ENCODE measurements around the gene TSPAN9. TPM values are rescaled to one million over a fixed set of nuclear protein-coding genes. Genes with fewer than 3 reads are reported as not detected.

TSPAN9 gene
- total RNA-seq, 1 donor from 2014 or later = 23.8 TPM

DNA sequence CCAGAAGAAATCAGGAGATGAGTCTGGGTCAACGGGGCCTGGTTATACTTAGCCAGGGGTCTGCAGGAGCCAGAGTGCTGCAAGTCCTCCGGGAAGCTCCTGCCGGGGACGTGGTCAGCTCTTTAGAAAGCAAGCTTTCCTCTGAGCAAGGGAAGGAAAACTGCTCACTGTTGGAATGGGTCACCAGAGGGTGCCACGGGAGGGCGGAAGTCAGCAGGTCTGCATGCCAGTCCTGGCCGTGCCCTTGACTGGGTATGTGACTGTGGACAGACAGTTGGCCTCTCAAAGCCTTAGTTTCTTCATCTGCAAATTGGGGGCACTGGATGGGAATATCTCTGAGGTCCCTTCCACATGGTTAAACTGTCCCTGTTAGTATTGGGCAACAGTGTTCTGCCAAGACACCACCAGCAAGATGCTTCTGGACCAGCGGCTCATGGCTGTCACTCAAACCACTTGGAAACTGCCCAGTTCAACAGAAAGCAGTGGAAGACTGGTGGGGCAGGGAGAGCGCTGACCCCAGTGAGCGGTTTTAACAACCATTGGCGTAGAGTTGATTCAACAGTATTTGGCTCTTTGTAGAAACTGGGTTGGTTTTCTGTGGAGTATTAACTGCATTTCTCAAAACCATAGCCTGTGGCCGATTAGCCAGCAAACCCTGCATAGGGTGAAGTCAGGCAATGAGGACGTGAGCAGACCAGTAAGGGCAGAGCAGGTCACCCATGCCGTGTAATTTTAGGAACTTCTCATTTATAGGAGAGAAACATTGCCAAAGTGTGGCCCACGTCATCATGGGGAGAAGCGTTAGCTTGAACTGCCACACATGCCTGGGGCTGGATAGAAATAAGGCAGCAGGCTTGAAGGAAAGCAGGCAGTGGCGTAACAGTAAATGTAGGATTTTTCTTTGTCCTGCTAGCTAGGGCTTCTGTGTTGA lies 249.9 kb downstream of the TSPAN9 start:
- Mint-ChIP-seq H3K4me3 (no peak overlapping the region), H3K27ac (ENCODE audit: unreplicated experiment) (no peak overlapping the region), H3K4me1 (no peaks in the 10 kb centered on the region), H3K36me3 (ENCODE audit: low read depth) (no peaks in the 10 kb centered on the region), H3K27me3 (ENCODE audit: low read depth) (no peaks in the 10 kb centered on the region), H3K9me3 (no peaks in the 10 kb centered on the region)
- TF ChIP-seq, protein P1, sequence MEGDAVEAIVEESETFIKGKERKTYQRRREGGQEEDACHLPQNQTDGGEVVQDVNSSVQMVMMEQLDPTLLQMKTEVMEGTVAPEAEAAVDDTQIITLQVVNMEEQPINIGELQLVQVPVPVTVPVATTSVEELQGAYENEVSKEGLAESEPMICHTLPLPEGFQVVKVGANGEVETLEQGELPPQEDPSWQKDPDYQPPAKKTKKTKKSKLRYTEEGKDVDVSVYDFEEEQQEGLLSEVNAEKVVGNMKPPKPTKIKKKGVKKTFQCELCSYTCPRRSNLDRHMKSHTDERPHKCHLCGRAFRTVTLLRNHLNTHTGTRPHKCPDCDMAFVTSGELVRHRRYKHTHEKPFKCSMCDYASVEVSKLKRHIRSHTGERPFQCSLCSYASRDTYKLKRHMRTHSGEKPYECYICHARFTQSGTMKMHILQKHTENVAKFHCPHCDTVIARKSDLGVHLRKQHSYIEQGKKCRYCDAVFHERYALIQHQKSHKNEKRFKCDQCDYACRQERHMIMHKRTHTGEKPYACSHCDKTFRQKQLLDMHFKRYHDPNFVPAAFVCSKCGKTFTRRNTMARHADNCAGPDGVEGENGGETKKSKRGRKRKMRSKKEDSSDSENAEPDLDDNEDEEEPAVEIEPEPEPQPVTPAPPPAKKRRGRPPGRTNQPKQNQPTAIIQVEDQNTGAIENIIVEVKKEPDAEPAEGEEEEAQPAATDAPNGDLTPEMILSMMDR (conservative IDR thresholded peaks at IDR 0.05) = no peak
- DNase-seq (ENCODE audit: low read depth, low spot score) = no peak

DNA sequence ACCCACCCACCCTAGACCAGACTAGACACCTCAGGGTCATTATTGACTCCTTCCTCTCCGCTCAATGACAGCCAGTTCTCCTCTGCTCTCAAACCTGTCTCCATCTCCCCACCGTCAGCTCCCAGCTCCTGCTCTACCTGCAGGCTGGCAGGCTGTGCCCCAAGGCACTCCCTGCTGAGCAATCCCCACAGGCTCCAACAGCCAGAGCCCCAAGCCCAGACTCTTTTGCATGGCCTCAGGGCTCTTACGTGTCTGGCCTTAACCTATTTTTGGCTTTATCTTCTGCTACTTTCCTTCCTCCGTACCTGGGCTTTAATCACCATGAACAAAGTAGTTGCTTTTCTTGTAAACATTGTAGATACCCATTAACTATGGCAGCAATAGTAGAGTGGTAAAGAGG lies 250.9 kb downstream of the TSPAN9 start:
- Mint-ChIP-seq H3K27ac (ENCODE audit: unreplicated experiment) (no peak overlapping the region), H3K4me3 (no peak overlapping the region), H3K36me3 (ENCODE audit: low read depth) (no peaks in the 10 kb centered on the region), H3K9me3 (no peaks in the 10 kb centered on the region), H3K4me1 (peaks cover under 1% of the 10 kb centered on the region), H3K27me3 (ENCODE audit: low read depth) (no peaks in the 10 kb centered on the region)
- TF ChIP-seq, protein P1 (conservative IDR thresholded peaks at IDR 0.05) = no peak
- DNase-seq (ENCODE audit: low read depth, low spot score) = no peak

DNA sequence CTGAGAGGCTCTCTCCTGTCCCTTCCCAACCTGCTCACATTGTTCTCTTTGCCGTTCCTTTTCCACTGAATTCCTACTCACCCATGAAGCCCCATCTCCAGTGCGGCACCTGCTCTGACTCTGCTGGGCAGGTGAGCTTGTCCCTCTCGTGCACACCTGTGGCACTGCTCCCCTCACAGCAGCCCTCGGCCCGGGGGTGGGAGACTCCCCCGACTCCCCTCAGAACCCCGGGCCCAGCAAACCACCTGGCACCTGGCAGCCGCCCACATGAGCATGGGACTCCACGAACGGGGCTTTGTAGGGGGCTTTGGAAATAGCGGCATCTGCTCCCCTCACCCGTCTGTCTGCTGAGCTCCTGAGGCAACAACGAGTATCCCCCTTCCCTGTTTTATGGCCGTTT lies 251.4 kb downstream of the TSPAN9 start:
- H3K4me1 Mint-ChIP-seq = peaks cover 6% of the 10 kb centered on the region
- no peaks in the 10 kb centered on the region for H3K9me3 Mint-ChIP-seq
- H3K27me3 Mint-ChIP-seq (ENCODE audit: low read depth) = no peaks in the 10 kb centered on the region
- H3K27ac Mint-ChIP-seq (ENCODE audit: unreplicated experiment) = no peak overlapping the region
- no peak overlapping the region for H3K4me3 Mint-ChIP-seq
- no peak for DNase-seq (ENCODE audit: low read depth, low spot score)
- H3K36me3 Mint-ChIP-seq (ENCODE audit: low read depth) = no peaks in the 10 kb centered on the region
- TF ChIP-seq, protein P1 (conservative IDR thresholded peaks at IDR 0.05) = no peak

- no peak for DNase-seq (ENCODE audit: low read depth, low spot score)
- Mint-ChIP-seq H3K27me3 (ENCODE audit: low read depth) (no peaks in the 10 kb centered on the region), H3K4me1 (peaks cover 8% of the 10 kb centered on the region), H3K27ac (ENCODE audit: unreplicated experiment) (no peak overlapping the region), H3K9me3 (no peaks in the 10 kb centered on the region), H3K4me3 (no peak overlapping the region), H3K36me3 (ENCODE audit: low read depth) (no peaks in the 10 kb centered on the region)
- TF ChIP-seq, protein P1 (conservative IDR thresholded peaks at IDR 0.05) = no peak
Observed at GRCh38 chr12:3329361-3329760, 252.2 kb downstream of the TSPAN9 start.

GRCh38 chr12:3330976-3331510 lies 253.9 kb downstream of the TSPAN9 start:
- Mint-ChIP-seq H3K4me1 (peaks cover 23% of the 10 kb centered on the region), H3K4me3 (no peak overlapping the region), H3K36me3 (ENCODE audit: low read depth) (no peaks in the 10 kb centered on the region), H3K27me3 (ENCODE audit: low read depth) (no peaks in the 10 kb centered on the region), H3K9me3 (peaks cover 3% of the 10 kb centered on the region), H3K27ac (ENCODE audit: unreplicated experiment) (no peak overlapping the region)
- no peak for DNase-seq (ENCODE audit: low read depth, low spot score)
- TF ChIP-seq, protein P1 (conservative IDR thresholded peaks at IDR 0.05) = no peak

All from neural crest cell (in vitro differentiated cells).